IgD-negative memory B cell (primary cell): Measurements from ENCODE around the gene OR2AJ1. TPM values are rescaled to one million over a fixed set of nuclear protein-coding genes. Genes with fewer than 3 reads are reported as not detected.

Experiments
- H3K27ac Mint-ChIP-seq, 3 donors: one replicate each; pipeline ENCODE4 v1.8.0; 2020 to 2022; ENCODE audit warnings: mild to moderate bottlenecking in 3 of 3, mixed read lengths in 3 of 3, moderate library complexity in 1 of 3
- H3K27me3 Mint-ChIP-seq: one replicate; pipeline ENCODE4 v1.8.0; 2021; ENCODE audit warnings: mixed read lengths
- H3K36me3 Mint-ChIP-seq: one replicate; pipeline ENCODE4 v1.8.0; 2020; ENCODE audit warnings: mild to moderate bottlenecking, mixed read lengths
- H3K4me1 Mint-ChIP-seq, 3 donors: one replicate each; pipeline ENCODE4 v1.8.0; 2020 to 2022; ENCODE audit warnings: mixed read lengths in 3 of 3, mild to moderate bottlenecking in 1 of 3
- H3K4me3 Mint-ChIP-seq, 4 donors: one replicate each; pipeline ENCODE4 v1.8.0; 2020 to 2022; ENCODE audit warnings: mild to moderate bottlenecking in 4 of 4, mixed read lengths in 4 of 4, moderate library complexity in 3 of 4
- H3K9me3 Mint-ChIP-seq, 3 donors: one replicate each; pipeline ENCODE4 v1.8.0; 2020 to 2021; ENCODE audit warnings: mixed read lengths in 3 of 3, mild to moderate bottlenecking in 1 of 3
- polyA plus RNA-seq: library from polyadenylated mRNA; unstranded; fragments of 300-500 nt; fragmentation: Illumina TruSeq; gene quantifications from one replicate; pipeline ENCODE4 v1.2.3, GENCODE V29; 2021

Gene OR2AJ1, protein sequence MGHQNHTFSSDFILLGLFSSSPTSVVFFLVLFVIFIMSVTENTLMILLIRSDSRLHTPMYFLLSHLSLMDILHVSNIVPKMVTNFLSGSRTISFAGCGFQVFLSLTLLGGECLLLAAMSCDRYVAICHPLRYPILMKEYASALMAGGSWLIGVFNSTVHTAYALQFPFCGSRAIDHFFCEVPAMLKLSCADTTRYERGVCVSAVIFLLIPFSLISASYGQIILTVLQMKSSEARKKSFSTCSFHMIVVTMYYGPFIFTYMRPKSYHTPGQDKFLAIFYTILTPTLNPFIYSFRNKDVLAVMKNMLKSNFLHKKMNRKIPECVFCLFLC
- not detected for polyA plus RNA-seq

DNA sequence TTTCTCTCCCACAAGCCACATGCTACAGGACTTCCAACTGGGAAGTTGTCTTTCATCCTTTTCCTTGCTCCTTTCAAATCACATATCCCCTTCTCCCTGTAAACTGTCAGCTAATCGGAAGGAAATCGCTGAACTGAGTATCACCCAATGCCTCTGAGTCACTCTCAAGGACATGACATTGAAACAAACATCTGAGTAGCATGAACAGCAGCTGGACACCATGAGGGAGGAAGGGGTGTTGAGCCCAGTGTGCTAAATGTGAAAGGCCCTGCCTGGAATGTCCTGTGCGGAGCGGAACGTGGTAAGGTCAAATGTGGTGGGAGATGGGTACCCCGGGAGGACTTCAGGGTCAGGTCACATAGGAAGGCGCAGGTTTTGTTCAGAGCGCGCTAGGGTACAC lies at the start of gene OR2AJ1:
TSS of gene OR2AJ1 (plus strand) at position 22 of the 400 bp plus-strand sequence. CDS start 8,880 bp downstream, outside the sequence.
- no peak within 1 kb of the TSS for H3K27ac Mint-ChIP-seq
- H3K36me3 Mint-ChIP-seq, result no peaks in the 10 kb centered on the region
- peaks cover 2% of the 10 kb centered on the region for H3K27me3 Mint-ChIP-seq
- H3K9me3 Mint-ChIP-seq, result no peaks in the 10 kb centered on the region
- H3K4me3 Mint-ChIP-seq, result no peak within 1 kb of the TSS
- no peaks in the 10 kb centered on the region for H3K4me1 Mint-ChIP-seq

DNA sequence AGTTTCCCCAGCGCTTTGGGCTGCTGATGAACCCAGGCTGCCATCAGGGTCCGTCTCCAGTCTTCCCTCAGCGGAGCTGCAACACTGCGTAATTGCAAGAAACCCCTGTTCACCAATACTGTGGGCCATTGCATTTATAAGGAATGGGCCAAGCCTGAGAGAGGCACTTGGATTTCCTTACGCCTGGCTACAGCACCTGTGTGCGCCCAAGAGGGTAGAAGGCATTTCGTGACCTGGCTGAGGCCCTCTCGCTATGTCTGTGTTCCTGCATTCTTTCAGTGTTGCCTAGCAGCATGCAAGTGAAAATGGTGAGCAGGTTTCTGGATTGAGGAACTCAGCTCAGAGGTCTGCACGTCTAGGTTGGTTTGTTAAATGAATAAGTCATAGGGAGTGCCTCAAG lies 41.3 kb upstream of the OR2AJ1 start:
- Mint-ChIP-seq H3K4me1 (no peaks in the 10 kb centered on the region), H3K27ac (no peak overlapping the region), H3K27me3 (peaks cover 1% of the 10 kb centered on the region), H3K9me3 (peaks cover 0 to 1% (median 0%) of the 10 kb centered on the region in 3 donors), H3K36me3 (no peaks in the 10 kb centered on the region), H3K4me3 (no peak overlapping the region)

DNA sequence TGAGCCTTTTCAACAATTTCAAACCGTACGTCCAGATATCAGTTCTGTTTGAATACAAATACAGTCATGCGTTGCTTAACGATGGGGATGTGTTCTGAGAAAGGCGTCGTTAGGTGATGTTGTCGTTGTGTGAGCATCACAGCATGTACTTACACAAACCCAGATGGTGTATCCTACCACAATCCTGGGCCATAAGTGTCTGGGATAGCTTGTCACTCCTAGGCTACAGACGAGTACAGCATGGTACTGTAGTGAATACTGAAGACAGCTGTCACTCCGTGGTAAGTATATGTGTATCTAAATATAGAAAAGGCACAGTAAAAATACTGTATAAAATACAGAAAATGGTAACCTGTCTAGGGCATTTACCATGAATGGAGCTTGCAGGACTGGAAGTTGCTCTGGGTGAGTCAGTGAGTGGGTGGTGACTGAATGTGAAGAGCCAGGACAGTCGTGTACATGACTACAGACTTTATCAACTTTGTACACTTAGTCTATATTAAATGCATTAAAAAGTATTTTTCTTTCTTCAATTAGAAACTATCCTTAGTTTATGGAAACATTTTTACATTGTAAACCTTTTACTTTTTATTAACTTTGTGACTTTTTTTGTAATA lies 39.8 kb upstream of the OR2AJ1 start:
- H3K4me1 Mint-ChIP-seq, result no peaks in the 10 kb centered on the region
- H3K4me3 Mint-ChIP-seq, result no peak overlapping the region
- no peak overlapping the region for H3K27ac Mint-ChIP-seq
- no peaks in the 10 kb centered on the region for H3K27me3 Mint-ChIP-seq
- no peaks in the 10 kb centered on the region for H3K36me3 Mint-ChIP-seq
- no peaks in the 10 kb centered on the region for H3K9me3 Mint-ChIP-seq

DNA sequence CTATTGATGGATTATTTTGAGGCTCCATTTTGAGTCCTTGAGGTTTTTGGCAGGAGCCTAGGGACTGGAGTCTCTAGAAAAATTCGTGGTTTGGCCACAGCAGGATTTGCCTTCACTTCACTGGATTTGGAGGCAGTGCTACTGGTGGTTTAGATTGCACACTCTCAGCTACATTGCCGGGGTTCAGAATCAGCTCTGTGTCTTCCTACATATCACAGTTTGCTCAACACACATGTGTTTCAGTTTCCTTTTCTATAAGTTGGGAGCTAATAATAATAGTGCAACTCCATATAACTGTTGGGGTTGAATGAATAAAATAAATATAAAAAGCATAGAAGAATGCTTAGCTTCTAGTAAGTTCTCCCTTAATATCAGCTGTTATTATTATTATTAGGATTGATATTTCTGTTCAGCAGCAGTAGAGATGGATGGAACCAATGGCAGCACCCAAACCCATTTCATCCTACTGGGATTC lies 29.5 kb upstream of the OR2AJ1 start, which contains the start of gene OR2W3:
TSS of gene OR2W3 (plus strand) at position 425 of the 475 bp plus-strand sequence. CDS start at position 425, 0 bp downstream.
- Mint-ChIP-seq H3K4me3 (no peak within 1 kb of the TSS), H3K36me3 (no peaks in the 10 kb centered on the region), H3K4me1 (no peaks in the 10 kb centered on the region), H3K27ac (no peak within 1 kb of the TSS), H3K9me3 (peaks cover 0 to 4% (median 0%) of the 10 kb centered on the region in 3 donors), H3K27me3 (no peaks in the 10 kb centered on the region)

DNA sequence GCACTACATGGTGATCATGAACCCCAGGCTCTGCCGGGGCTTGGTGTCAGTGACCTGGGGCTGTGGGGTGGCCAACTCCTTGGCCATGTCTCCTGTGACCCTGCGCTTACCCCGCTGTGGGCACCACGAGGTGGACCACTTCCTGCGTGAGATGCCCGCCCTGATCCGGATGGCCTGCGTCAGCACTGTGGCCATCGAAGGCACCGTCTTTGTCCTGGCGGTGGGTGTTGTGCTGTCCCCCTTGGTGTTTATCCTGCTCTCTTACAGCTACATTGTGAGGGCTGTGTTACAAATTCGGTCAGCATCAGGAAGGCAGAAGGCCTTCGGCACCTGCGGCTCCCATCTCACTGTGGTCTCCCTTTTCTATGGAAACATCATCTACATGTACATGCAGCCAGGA lies 28.7 kb upstream of the OR2AJ1 start:
- Mint-ChIP-seq H3K36me3 (no peaks in the 10 kb centered on the region), H3K9me3 (peaks cover 0 to 4% (median 0%) of the 10 kb centered on the region in 3 donors), H3K4me1 (no peaks in the 10 kb centered on the region), H3K27me3 (no peaks in the 10 kb centered on the region), H3K27ac (no peak overlapping the region), H3K4me3 (no peak overlapping the region)

DNA sequence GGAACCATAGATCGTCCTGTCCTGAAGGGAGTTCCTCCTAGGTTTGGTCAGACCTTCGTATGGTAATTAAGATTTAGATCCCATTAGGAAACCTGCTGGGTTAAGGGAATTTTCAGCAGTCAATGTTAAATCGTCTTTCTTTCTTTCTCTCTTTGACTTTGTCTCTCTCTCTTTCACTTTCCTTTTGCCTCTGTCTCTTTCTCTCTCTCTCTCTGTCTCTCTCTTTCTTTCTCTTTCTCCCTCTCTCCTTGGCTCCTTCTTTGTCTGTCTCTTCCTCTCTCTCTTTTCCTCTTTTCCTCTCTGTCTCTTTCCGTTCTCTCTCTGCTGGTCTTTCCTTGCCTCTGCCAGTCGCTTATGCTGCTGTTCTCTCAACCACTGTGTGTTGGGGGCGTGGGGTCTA lies 20.6 kb upstream of the OR2AJ1 start:
- H3K27ac Mint-ChIP-seq, result no peak overlapping the region
- peaks cover 7 to 12% (median 9%) of the 10 kb centered on the region in 3 donors for H3K9me3 Mint-ChIP-seq

DNA sequence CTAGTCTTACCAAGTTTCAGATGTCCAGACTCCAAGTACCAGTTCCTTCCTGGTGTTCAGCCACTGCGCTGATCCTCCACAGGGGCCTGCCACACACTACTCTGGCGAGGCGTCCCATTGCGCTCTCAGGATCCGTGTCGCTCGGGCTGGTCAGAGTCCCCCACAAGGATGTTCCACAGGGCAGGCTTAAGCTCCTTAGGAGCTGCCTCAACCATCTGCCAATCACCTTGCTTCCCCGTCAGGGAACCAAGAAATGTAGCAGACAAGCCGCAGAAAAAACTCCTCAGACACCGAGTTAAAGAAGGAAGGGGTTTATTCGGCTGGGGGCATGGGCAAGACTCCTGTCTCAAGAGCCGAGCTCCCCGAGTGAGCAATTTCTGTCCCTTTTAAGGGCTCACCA lies 19.5 kb upstream of the OR2AJ1 start:
- peaks cover 5 to 12% (median 10%) of the 10 kb centered on the region in 3 donors for H3K4me1 Mint-ChIP-seq
- H3K27me3 Mint-ChIP-seq, result no peaks in the 10 kb centered on the region
- peaks cover 7 to 12% (median 9%) of the 10 kb centered on the region in 3 donors for H3K9me3 Mint-ChIP-seq
- peaks cover 2% of the 10 kb centered on the region for H3K36me3 Mint-ChIP-seq
- H3K4me3 Mint-ChIP-seq, result no peak overlapping the region
- no peak overlapping the region for H3K27ac Mint-ChIP-seq

More for the DNA sequence above, 20.6 kb upstream of the OR2AJ1 start:
- no peak overlapping the region for H3K4me3 Mint-ChIP-seq
- H3K27me3 Mint-ChIP-seq, result no peaks in the 10 kb centered on the region
- H3K36me3 Mint-ChIP-seq, result peaks cover 2% of the 10 kb centered on the region
- H3K4me1 Mint-ChIP-seq, result peaks cover 5 to 12% (median 10%) of the 10 kb centered on the region in 3 donors

DNA sequence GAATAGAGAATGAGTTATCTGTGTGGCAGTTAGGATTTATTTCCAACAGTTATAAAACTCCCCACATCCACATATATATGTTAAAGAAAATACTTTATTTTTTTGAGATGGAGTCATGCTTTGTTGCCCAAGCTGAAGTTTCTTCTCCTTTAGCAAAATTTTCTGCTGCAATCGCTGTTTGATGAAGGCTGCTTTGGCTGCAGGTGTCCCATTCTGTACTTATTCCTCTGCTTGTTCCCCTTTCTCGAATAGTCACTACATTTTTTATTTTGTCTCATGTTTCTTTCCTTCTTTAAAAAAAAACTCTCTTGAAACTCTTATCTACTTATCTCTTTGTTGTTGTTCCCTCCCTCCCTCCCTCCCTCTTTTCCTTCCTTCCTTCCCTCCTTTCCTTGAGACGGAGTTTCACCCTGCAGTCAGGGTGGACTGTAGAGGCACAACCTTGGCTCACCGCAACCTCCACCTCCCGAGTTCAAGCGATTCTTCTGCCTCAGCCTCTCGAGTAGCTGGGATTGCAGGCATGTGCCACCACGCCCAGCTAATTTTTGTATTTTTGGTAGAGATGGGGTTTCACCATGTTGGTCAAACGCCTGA lies 18.7 kb upstream of the OR2AJ1 start:
- Mint-ChIP-seq H3K27ac (peak overlapping the region in 2 of 3 donors; percentile 18 to 89), H3K27me3 (no peaks in the 10 kb centered on the region), H3K9me3 (peaks cover 7 to 12% (median 9%) of the 10 kb centered on the region in 3 donors), H3K4me3 (peak overlapping the region in 3 of 4 donors; percentile 63 to 90 (median 87)), H3K36me3 (peaks cover 2% of the 10 kb centered on the region), H3K4me1 (peaks cover 5 to 12% (median 10%) of the 10 kb centered on the region in 3 donors)

DNA sequence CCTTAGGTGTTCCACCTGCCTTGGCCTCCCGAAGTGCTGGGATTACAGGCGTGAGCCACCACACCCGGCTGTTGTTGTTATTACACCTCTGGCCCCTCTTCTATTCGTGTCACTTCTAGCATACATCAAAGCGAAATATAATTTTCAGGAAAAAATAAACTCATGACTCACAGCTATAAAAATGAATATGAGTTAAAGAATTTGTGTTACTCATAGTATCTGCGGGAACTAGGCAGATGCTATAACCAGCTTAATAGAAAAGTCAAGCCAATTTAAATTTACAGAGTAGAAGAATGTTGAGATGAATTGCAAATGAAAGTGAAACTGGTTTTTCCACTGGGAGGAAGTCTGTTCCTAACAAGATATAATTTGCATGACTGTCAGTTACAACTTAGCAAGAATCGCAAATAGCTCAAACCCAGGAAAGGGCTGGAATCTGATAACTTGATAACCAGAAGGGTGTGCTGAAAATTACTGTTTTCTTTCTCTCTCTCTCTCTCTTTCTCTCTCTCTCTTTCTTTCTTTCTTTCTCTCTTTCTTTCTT lies 18.1 kb upstream of the OR2AJ1 start:
- no peaks in the 10 kb centered on the region for H3K27me3 Mint-ChIP-seq
- peak overlapping the region in 3 of 4 donors; percentile 63 to 90 (median 87) for H3K4me3 Mint-ChIP-seq

DNA sequence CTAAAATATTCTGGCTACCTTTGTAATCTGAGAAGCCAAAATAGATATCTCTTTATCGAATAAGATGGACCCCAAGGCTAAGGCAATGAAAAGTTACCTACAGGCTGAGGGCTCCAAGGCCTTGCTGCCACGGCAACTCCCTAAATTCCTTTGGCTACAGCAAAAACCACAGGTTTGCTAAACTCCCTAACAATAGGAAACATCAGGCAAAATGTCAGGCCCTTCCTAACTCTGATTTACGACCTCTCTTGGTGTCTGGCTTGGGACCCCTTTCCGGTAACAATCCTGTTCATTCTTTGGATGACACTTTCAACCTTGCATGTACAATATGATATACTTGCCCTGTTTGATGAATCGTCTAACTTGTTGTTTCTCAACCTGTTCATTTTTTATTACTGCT lies 15.9 kb upstream of the OR2AJ1 start:
- Mint-ChIP-seq H3K27me3 (no peaks in the 10 kb centered on the region), H3K9me3 (peaks cover 4 to 10% (median 7%) of the 10 kb centered on the region in 3 donors), H3K4me3 (no peak overlapping the region), H3K36me3 (peaks cover under 1% of the 10 kb centered on the region), H3K27ac (no peak overlapping the region), H3K4me1 (peaks cover 5 to 12% (median 10%) of the 10 kb centered on the region in 3 donors)

More for the DNA sequence above, 18.1 kb upstream of the OR2AJ1 start:
- H3K4me1 Mint-ChIP-seq, result peaks cover 5 to 12% (median 10%) of the 10 kb centered on the region in 3 donors
- peaks cover 2% of the 10 kb centered on the region for H3K36me3 Mint-ChIP-seq
- H3K9me3 Mint-ChIP-seq, result peaks cover 7 to 12% (median 7%) of the 10 kb centered on the region in 3 donors
- H3K27ac Mint-ChIP-seq, result peak overlapping the region in 2 of 3 donors; percentile 18 to 89

DNA sequence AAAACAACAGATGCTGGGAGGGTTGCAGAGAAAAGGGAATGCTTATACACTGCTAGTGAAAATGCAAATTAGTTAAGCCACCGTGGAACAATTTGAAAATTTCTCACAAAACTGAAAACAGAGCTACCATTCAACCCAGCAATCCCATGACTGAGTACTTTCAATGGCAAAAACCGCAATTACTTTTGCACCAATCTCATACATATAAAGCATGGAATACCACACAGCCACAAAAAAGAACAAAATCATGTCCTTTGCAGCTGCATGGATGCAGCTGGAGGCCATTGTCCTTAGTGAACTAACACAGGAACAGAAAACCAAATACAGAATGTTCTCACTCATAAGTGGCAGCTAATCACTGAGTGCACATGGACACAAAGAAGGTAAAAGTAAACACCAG lies 10.9 kb upstream of the OR2AJ1 start:
- Mint-ChIP-seq H3K36me3 (no peaks in the 10 kb centered on the region), H3K4me1 (no peaks in the 10 kb centered on the region), H3K9me3 (no peaks in the 10 kb centered on the region), H3K4me3 (no peak overlapping the region), H3K27me3 (peaks cover 7% of the 10 kb centered on the region), H3K27ac (no peak overlapping the region)

DNA sequence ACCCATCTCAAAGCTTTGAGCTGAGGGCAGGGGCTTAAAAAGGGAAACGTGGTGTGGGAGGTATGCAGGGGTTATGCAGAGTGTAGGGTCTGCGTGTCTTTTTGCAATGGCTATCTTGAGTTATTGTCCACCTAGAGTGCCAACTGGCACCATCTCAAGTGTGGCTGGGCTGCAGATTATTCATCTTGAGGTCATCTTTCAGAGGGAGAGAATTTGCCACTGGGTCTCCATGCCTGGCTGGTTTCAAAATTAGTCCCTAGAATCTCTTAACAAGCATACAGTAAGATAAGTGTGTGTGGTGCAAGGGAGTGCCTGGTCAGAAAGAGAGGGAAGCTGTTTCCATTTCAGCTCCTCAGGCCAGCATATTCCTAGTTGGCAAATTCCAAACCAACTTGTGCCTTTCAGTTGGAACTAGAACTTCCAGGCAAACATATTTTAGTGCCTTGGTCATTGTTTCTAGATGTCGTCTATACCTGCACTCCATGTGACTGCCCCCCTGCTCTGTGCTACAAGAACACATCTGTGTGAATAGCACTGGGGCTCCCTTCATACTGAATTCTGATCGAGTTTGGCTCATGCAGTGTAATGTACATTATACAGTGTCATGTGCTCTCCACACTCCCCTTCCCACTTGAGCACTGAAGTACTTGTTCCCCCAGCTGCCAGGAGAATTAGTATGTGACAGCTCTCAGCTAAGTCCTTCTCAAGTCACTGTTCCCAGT lies 9.6 kb upstream of the OR2AJ1 start:
- H3K4me3 Mint-ChIP-seq, result no peak overlapping the region
- H3K27ac Mint-ChIP-seq, result no peak overlapping the region

DNA sequence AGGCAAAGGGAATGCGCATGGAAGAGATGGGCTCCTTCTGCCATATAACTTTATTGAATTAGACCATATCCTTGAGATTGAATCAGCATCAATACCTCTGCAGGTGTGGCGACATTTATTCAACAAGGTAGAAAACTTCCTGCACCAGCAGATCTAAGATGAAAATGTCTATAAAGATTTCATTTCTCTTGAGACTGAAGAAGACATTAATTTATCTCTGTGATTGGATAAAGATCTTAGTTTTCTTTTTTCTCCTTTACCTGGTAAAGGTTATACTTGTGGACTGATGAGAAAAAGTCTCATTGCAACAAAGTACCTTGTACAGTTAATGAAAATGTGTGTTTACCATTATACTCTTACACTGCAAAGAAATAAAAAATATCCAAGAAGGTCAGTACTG lies 4.7 kb upstream of the OR2AJ1 start, which contains the start of gene OR2T8:
TSS of gene OR2T8 (plus strand) at position 301 of the 400 bp plus-strand sequence. CDS start 766 bp downstream, outside the sequence.
- Mint-ChIP-seq H3K27ac (no peak within 1 kb of the TSS), H3K36me3 (no peaks in the 10 kb centered on the region), H3K4me1 (no peaks in the 10 kb centered on the region), H3K27me3 (peaks cover 6% of the 10 kb centered on the region), H3K4me3 (no peak within 1 kb of the TSS), H3K9me3 (no peaks in the 10 kb centered on the region)

More for the DNA sequence above, 9.6 kb upstream of the OR2AJ1 start:
- Mint-ChIP-seq H3K36me3 (no peaks in the 10 kb centered on the region), H3K4me1 (no peaks in the 10 kb centered on the region), H3K9me3 (no peaks in the 10 kb centered on the region), H3K27me3 (peaks cover 7% of the 10 kb centered on the region)

DNA sequence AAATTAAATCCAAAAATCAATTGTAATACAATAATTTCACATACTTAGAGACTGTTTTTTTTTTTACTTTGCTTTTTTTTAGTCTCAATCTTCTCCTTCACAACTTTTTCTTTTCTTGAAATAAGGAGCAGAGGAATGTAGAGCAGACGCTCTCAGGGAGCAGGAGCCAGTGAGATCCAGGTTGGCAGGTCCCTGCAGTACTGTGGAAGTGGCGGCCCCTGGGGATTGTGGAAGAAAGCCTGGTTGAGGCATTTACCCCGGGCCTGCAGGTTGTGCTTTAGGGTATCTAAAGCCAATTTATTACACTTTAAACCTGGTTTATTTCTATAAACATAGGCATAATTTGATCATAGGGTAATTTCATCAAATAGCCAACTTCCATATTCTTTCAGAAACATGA lies 748 bp upstream of the OR2AJ1 start:
- Mint-ChIP-seq H3K36me3 (no peaks in the 10 kb centered on the region), H3K4me1 (no peaks in the 10 kb centered on the region), H3K27me3 (peaks cover 2% of the 10 kb centered on the region), H3K27ac (no peak overlapping the region), H3K9me3 (no peaks in the 10 kb centered on the region), H3K4me3 (no peak overlapping the region)
